ENCODE results near the gene ERMP1.
A peak's percentile ranks its signal among the peaks of the same experiment; 100 is the strongest.

Gene ERMP1

GRCh38 chr9:5853617-5854016, 20.7 kb upstream of the ERMP1 start:
- DNase-seq (ENCODE audit: low read depth in 2 of 3, low spot score in 1 of 3), result no peak

- no peak for DNase-seq (ENCODE audit: low read depth in 2 of 3, low spot score in 1 of 3)
These were observed 20.1 kb upstream of the ERMP1 start for GRCh38 chr9:5852987-5853386.

GRCh38 chr9:5851445-5851844, 18.5 kb upstream of the ERMP1 start:
- DNase-seq (ENCODE audit: low read depth in 2 of 3, low spot score in 1 of 3), result peak in 1 of 3 donors; percentile 20

GRCh38 chr9:5850724-5851122, 17.8 kb upstream of the ERMP1 start:
- no peak for DNase-seq (ENCODE audit: low read depth in 2 of 3, low spot score in 1 of 3)

GRCh38 chr9:5848372-5848882, 15.5 kb upstream of the ERMP1 start:
- no peak for DNase-seq (ENCODE audit: low read depth in 2 of 3, low spot score in 1 of 3)

GRCh38 chr9:5846501-5846921, 13.6 kb upstream of the ERMP1 start:
- no peak for DNase-seq (ENCODE audit: low read depth in 2 of 3, low spot score in 1 of 3)

- DNase-seq (ENCODE audit: low read depth in 2 of 3, low spot score in 1 of 3), result no peak
These were observed 13.2 kb upstream of the ERMP1 start for GRCh38 chr9:5846096-5846495.

GRCh38 chr9:5845157-5845531, 12.2 kb upstream of the ERMP1 start:
- DNase-seq (ENCODE audit: low read depth in 2 of 3, low spot score in 1 of 3), result no peak

GRCh38 chr9:5843794-5844471, 11.0 kb upstream of the ERMP1 start:
- no peak for DNase-seq (ENCODE audit: low read depth in 2 of 3, low spot score in 1 of 3)

GRCh38 chr9:5842929-5843793, 10.2 kb upstream of the ERMP1 start:
- no peak for DNase-seq (ENCODE audit: low read depth in 2 of 3, low spot score in 1 of 3)

- peak in 2 of 3 donors; percentile 28 to 60 for DNase-seq (ENCODE audit: low read depth in 2 of 3, low spot score in 1 of 3)
These were observed 9.1 kb upstream of the ERMP1 start for GRCh38 chr9:5841771-5842573.

GRCh38 chr9:5840788-5841187, 7.9 kb upstream of the ERMP1 start:
- no peak for DNase-seq (ENCODE audit: low read depth in 2 of 3, low spot score in 1 of 3)

- no peak for DNase-seq (ENCODE audit: low read depth in 2 of 3, low spot score in 1 of 3)
These were observed 6.6 kb upstream of the ERMP1 start for GRCh38 chr9:5839572-5839902.

- DNase-seq (ENCODE audit: low read depth in 2 of 3, low spot score in 1 of 3), result no peak
These were observed 6.1 kb upstream of the ERMP1 start for GRCh38 chr9:5838884-5839571.

GRCh38 chr9:5835808-5836207, 2.9 kb upstream of the ERMP1 start:
- DNase-seq (ENCODE audit: low read depth in 2 of 3, low spot score in 1 of 3), result no peak

- DNase-seq (ENCODE audit: low read depth in 2 of 3, low spot score in 1 of 3), result no peak
These were observed 1.3 kb upstream of the ERMP1 start for GRCh38 chr9:5834214-5834613.

- no peak for DNase-seq (ENCODE audit: low read depth in 2 of 3, low spot score in 1 of 3)
These were observed 813 bp downstream of the ERMP1 start for GRCh38 chr9:5832071-5832537.

- DNase-seq (ENCODE audit: low read depth in 2 of 3, low spot score in 1 of 3), result no peak
These were observed 6.9 kb downstream of the ERMP1 start for GRCh38 chr9:5825895-5826622.

GRCh38 chr9:5825223-5825622, 7.7 kb downstream of the ERMP1 start:
- DNase-seq (ENCODE audit: low read depth in 2 of 3, low spot score in 1 of 3), result no peak

- no peak for DNase-seq (ENCODE audit: low read depth in 2 of 3, low spot score in 1 of 3)
These were observed 12.5 kb downstream of the ERMP1 start for GRCh38 chr9:5820425-5820824.
